Left renal pelvis (tissue), 4 donors: ENCODE results near the gene AGBL4. TPM values are rescaled to one million over a fixed set of nuclear protein-coding genes. Genes with fewer than 3 reads are reported as not detected.

Experiments used
- DNase-seq, 4 donors: peaks; one replicate each; pipeline ENCODE4 v3.0.0-alpha.2; 2013; ENCODE audit warnings: low read depth in 4 of 4, low spot score in 3 of 4
- polyA plus RNA-seq, 4 donors: library from polyadenylated mRNA; unstranded; fragments of 120-200 nt; gene quantifications; one replicate each; pipeline ENCODE4 v1.2.1, GENCODE V29; 2013; ENCODE audit not compliant: insufficient read length in 4 of 4

Gene AGBL4
- polyA plus RNA-seq, 4 donors, result 0.31 to 1.3 (median 1.1) TPM

DNA sequence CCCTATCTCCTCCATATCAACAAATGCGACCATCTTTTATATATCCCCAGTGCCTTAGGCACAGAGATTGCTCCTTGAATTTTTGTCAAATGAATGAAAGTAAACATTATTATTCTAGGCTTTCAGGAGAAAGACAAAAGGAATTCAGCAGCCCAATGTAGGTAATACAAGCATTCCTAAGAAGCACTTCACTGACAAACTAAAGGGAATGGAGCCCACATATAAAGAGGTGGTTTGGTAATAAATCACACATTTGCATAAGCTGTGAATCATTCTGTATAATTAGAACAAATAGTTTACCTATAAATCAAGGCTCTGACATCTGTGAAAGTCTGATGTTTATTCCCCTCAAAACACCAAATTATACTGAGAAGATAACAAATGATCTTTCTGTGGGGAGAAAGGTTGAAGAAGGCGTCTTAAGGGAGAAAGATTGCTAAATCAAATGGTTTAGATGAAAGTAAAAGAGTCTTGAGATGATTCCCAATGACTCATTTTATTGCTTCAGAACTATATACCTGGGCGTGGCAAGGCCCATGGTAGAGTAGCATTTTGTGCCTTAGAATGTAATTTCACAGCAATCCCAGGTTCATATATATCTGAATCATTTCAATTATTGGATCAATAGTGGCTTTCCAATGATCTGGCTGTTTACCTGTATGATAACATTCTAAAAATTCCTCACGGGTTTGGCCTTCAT, 558.1 kb downstream of the AGBL4 start:
- DNase-seq, result no peak

GRCh38 chr1:49448200-49448599, 575.6 kb downstream of the AGBL4 start:
- no peak for DNase-seq

- no peak for DNase-seq
Measured at GRCh38 chr1:49436865-49437264, 586.9 kb downstream of the AGBL4 start.

DNA sequence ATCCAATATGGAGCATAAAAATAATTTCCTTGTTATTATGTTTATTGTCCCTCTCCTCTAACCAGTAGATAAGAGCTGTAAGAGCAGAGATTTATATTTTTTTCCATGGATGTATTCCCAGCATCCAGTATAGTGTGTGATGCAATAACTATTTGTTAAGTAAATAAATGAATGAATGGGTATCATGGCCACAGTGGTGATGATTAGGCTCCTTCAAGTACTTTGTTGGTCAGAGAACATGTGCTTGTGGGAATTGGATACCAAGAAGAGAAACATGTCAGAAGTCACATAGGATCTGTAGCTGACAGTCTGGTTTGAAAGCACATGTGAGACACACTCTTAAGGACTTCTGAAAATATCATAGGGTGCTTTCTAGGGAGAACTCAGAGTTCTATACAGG, 588.5 kb downstream of the AGBL4 start:
- DNase-seq, result no peak

- DNase-seq, result no peak
Measured at GRCh38 chr1:49424782-49425181, 599.0 kb downstream of the AGBL4 start.

DNA sequence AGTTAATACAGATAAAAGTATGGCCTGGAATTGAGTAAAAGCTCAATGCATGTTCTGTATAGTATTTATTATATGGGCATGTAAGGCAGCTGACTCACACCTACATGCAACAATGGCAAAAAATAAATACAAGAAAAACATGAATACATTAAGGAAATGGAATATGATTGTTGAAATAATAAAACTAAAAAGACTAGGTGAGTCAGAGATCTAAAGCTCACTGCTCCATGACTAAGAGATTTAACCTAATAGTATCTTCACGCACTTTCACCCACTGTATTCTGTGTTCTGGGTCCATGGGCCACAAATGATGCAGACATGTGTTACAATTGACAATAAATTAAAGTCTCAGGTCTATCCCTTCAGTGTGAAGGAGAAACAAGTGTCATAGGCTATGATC, 607.0 kb downstream of the AGBL4 start:
- no peak for DNase-seq

DNA sequence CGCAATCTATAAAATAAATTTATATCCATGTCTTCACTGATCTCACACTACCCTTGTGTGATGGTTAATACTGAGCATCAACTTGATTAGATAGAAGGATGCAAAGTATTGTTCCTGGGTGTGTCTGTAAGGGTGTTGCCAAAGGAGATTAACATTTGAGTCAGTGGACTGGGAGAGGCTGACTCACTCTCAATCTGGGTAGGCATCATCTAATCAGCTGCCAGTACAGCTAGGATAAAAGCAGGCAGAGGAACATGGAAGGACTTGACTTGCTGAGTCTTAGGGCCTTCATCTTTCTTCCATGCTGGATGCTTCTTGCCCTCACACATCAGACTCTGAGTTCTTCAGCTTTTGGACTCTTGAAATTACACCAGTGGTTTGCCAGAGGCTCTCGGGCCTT, 615.4 kb downstream of the AGBL4 start:
- no peak for DNase-seq

GRCh38 chr1:49397086-49397485, 626.7 kb downstream of the AGBL4 start:
- no peak for DNase-seq

- DNase-seq, result no peak
Measured at GRCh38 chr1:49394200-49394599, 629.6 kb downstream of the AGBL4 start.

DNA sequence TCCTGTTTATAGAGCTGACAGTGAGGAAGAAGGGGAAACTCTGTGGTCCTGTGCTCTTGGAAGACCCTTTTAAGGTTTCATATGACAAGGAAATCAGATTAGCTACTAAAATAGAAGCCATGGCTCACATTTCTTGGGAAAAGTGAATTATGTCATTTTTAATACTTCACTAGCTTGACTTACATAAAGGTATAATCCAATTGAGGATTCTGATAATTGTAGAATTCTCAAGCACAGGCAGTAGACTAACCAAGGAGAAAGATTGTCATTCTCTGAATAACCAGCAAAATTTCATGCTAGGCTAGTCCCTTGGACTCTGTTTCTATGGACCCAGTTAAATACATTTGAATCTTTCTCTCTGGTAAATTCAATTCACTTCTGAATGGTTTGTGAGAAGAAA, 634.1 kb downstream of the AGBL4 start:
- no peak for DNase-seq

GRCh38 chr1:49364676-49365075, 659.1 kb downstream of the AGBL4 start:
- no peak for DNase-seq

DNA sequence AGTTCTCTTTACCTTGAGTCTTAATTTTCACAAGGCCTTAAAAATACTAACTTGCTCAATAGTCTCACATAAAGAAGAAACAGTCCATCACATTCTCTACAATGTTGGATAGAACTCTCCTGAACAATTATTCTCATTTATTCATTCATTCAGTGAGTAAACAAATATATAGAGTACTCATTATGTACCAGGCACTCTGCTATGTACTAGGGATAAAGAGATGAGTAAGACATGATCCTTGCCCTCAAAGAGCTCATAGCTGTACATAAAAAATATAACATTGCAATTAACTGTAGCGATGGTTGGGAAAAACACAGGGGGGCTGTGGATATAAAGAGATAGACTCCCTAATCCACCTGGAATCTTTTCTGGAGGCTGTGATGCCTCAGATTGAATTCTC, 660.1 kb downstream of the AGBL4 start:
- no peak for DNase-seq

- DNase-seq, result no peak
Measured at GRCh38 chr1:49358036-49358435, 665.7 kb downstream of the AGBL4 start.

- DNase-seq, result no peak
Measured at GRCh38 chr1:49356594-49356993, 667.2 kb downstream of the AGBL4 start.

DNA sequence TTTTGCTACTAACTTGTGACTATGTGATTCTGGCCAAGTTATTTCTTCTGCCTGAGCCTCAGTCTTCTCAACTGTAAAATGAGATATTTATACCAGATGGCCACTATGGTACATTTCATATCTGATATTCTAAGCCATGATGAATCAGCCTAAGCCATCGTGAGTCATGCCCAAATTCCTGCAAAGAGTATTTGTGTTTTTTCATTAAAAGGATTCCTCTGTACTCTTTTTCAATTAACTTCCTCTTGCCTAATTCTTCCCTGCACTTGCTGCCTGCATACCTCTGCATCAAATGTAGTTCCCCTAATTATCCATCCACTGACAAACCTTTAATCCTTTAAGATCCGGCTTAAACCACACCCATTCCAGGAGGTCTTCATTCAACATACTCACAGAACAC, 672.0 kb downstream of the AGBL4 start:
- no peak for DNase-seq

- DNase-seq, result no peak
Measured at GRCh38 chr1:49346767-49347349, 676.9 kb downstream of the AGBL4 start.

- DNase-seq, result no peak
Measured at GRCh38 chr1:49340576-49340975, 683.2 kb downstream of the AGBL4 start.

DNA sequence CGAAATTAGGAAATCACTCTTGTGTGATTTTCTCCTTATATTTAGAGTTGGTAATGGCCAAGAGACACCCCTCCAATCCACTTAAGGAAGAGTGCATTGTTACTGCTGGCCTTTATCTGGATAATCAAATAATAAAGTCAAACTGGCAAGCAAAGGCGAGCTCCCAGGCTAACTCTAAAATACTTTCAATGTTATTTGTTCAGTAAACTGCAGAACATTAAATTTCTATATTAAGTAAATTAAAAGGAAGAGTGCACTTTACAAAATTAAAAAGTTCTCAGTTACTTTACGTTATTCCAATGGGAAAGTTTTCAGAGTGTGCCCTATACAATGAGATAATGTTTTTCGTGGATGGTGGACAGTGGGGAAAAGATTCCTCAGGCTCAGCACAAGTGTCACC, 684.7 kb downstream of the AGBL4 start:
- DNase-seq, result no peak

GRCh38 chr1:49337251-49337650, 686.5 kb downstream of the AGBL4 start:
- no peak for DNase-seq

DNA sequence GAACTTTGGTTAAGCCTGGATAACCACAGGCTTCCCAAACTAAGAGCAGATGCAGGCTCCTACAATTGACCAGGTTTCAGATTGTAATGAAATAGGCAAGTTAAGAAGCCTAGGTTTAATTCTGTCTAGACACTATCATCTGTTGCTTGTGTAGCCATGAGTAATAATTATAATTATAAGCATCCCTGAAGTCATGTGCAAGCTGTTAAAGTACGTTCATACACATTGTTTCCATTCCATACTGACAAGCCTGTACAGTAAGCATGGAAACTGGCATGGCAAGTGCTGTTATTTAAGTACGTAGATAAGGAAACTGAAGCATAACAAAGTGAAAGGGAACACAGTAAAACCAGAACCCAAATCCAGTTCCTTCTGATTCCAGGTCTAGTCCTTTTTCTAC, 689.8 kb downstream of the AGBL4 start:
- no peak for DNase-seq

GRCh38 chr1:49331066-49331852, 692.5 kb downstream of the AGBL4 start:
- no peak for DNase-seq
